ENCODE measurements around the gene GAL3ST3. TPM values are rescaled to one million over a fixed set of nuclear protein-coding genes. Genes with fewer than 3 reads are reported as not detected.
"Not testable (repeated sequence)": the region's sequence is repeated elsewhere in the genome, so short reads cannot be mapped to it uniquely, and the experiment has no call there.

The GAL3ST3 gene
- total RNA-seq = not detected

- no peak for DNase-seq (ENCODE audit: low spot score)
These were observed at the start of gene GAL3ST3 for GRCh38 chr11:66048547-66049323. Gene GAL3ST3, minus strand, starts transcription at chr11:66049161. Its CDS starts 3,746 bp downstream, at chr11:66045415.

GRCh38 chr11:66092125-66092524, 43.2 kb upstream of the GAL3ST3 start:
- not testable (repeated sequence) for DNase-seq (ENCODE audit: low spot score)

DNA sequence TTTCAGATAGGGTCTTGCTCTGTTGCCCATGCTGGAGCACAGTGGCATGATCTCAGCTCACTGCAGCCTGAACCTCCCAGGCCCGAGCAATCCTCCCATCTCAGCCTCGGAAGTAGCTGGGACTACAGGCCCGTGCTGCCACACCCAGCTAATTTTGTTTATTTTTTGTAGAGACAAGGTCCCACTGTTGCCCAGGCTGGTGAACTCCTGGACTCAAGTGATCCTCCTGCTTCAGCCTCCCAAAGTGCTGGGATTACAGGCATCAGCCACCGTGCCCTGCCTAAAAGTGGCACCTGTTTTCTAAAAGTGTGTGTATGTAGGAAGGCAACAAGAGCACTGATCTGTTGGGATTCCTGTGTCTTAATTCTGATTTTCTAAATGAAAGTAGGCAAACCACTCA, 41.3 kb upstream of the GAL3ST3 start:
- DNase-seq (ENCODE audit: low spot score) = no peak

GRCh38 chr11:66089067-66089466, 40.1 kb upstream of the GAL3ST3 start:
- no peak for DNase-seq (ENCODE audit: low spot score)

DNA sequence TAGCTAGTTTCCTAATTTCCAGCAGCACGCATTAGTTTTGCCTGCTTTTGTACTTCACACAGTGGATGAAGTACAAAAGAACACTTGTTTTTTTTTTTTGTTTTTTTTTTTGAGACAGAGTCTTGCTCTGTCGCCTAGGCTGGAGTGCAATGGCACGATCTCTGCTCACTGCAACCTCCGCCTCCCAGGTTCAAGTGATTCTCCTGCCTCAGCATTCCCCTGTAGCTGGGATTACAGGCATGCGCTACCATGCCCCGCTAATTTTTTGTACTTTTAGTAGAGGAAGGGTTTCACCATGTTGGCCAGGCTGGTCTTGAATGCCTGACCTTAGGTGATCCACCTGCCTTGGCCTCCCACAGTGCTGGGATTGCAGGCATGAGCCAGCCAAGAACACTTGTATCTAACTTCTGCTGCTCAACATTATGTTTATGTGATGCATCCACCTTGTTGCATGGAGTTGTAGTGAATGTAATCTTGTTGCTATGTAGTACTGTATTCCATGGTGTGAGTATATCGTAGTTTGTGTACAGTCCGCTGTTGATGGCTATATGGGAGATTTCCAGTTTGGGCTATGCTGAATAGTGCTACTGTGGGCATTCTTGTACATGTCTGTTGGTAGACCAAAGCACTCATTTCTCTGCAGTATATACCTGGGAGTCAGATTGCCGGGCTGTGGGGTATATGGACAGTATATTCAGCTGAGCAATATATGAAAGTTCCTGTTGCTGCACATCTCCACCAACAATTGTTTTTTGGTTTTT, 38.4 kb upstream of the GAL3ST3 start:
- no peak for DNase-seq (ENCODE audit: low spot score)

GRCh38 chr11:66084821-66085475, 36.0 kb upstream of the GAL3ST3 start:
- no peak for DNase-seq (ENCODE audit: low spot score)

GRCh38 chr11:66083767-66084166, 34.8 kb upstream of the GAL3ST3 start:
- DNase-seq (ENCODE audit: low spot score) = no peak

GRCh38 chr11:66082946-66083698, 34.2 kb upstream of the GAL3ST3 start:
- no peak for DNase-seq (ENCODE audit: low spot score)

DNA sequence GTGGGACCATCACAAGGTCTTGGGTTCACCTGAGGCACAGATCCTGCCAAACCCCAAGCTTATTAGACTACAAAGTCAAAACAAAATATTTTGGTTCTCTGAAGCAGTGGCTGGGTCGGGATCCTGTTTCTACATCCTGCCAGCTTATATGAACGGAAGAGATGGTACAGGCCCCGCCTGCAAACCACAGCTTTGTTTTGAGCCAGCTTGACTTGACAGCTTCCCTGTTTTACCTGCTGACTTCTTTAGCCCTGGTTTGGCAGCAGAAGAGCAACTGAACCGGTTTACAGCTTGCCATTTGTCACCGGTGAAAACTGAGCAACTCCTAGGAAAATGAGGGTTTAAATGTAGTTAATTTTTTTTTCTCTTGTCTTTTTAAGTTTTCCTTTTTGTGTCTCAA, 32.5 kb upstream of the GAL3ST3 start:
- peak; percentile 85 for DNase-seq (ENCODE audit: low spot score)

DNA sequence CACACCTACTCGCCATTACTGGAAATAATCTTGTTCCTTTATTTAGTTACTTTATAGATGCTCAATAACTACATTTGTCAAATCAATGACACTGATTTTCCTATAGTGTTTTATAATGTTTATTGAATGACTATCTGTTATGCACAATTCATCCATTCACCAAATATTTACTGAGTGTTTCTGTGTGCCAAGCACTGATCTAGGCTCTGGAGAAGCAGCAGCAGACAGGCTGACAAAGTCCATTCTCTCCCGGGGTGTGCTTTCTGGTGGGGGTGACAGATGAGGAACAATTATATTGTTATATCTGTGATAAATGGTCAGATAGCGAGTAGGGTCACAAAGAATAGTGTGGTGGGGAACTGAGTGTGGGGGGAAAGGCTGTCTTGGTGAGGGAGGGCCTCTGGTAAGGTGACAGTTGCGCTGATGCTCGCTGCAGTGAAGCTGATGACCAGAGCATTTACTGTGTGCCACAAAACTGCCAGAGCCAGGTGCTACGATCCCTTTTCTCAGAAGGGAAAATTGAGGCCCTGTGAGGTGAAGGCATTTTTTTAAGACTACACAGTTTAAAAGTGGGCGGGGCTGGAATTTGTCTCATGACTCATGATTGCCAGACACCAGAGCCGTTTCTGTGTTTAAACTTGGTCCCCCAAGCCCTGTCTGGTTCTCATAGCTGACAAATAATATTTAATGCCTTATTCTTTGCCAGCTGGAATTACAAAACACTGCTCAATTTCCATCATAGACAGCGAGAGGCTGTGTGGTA, 31.3 kb upstream of the GAL3ST3 start:
- peak; percentile 62 for DNase-seq (ENCODE audit: low spot score)

GRCh38 chr11:66078949-66079348, 30.0 kb upstream of the GAL3ST3 start:
- not testable (repeated sequence) for DNase-seq (ENCODE audit: low spot score)

- no peak for DNase-seq (ENCODE audit: low spot score)
These were observed 29.0 kb upstream of the GAL3ST3 start for GRCh38 chr11:66077927-66078326.

- no peak for DNase-seq (ENCODE audit: low spot score)
These were observed 27.6 kb upstream of the GAL3ST3 start for GRCh38 chr11:66076561-66076960.

GRCh38 chr11:66075273-66075672, 26.3 kb upstream of the GAL3ST3 start:
- no peak for DNase-seq (ENCODE audit: low spot score)

- DNase-seq (ENCODE audit: low spot score) = no peak
These were observed 24.7 kb upstream of the GAL3ST3 start for GRCh38 chr11:66073669-66074068.

DNA sequence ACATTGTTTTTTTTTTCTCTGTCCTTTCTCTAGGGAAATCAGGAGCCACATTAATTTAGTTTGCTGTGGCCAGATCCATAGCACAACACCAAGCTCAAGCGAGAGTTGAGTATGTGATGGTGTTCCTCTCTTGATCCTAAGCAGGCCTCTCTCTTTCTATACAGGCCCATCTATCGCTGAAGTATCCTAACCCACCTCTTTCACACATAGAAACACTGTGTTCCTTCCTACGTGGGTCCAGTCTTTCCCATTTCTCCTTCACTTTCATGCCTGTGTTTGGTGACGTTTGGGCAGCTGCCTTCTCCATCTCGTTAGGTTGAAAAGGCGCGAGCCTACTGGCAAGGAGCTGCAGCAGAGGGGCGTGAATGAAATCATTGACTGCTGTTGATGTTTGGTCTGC, 23.6 kb upstream of the GAL3ST3 start:
- no peak for DNase-seq (ENCODE audit: low spot score)

- DNase-seq (ENCODE audit: low spot score) = no peak
These were observed 23.1 kb upstream of the GAL3ST3 start for GRCh38 chr11:66072081-66072480.

DNA sequence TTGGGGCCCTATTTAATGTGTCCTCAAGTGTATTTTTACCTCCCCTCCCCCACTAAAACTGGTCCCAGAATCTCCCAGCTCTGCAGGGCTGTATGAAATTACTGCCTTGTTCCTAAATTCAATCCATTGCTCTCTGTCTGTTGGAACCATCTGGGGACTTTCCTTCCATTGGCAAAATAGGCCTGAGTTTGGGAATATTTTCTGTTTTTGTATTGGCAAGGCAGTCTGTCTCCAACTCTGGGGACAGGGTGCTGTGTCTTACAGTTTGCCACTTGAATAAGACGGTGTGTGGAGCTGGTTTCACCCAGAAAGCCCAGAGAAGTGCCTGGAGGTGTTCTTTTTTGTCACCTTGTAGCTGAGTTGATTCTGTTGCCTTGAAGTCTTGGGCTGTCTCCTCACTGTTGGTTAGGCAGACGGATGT, 22.4 kb upstream of the GAL3ST3 start:
- no peak for DNase-seq (ENCODE audit: low spot score)

DNA sequence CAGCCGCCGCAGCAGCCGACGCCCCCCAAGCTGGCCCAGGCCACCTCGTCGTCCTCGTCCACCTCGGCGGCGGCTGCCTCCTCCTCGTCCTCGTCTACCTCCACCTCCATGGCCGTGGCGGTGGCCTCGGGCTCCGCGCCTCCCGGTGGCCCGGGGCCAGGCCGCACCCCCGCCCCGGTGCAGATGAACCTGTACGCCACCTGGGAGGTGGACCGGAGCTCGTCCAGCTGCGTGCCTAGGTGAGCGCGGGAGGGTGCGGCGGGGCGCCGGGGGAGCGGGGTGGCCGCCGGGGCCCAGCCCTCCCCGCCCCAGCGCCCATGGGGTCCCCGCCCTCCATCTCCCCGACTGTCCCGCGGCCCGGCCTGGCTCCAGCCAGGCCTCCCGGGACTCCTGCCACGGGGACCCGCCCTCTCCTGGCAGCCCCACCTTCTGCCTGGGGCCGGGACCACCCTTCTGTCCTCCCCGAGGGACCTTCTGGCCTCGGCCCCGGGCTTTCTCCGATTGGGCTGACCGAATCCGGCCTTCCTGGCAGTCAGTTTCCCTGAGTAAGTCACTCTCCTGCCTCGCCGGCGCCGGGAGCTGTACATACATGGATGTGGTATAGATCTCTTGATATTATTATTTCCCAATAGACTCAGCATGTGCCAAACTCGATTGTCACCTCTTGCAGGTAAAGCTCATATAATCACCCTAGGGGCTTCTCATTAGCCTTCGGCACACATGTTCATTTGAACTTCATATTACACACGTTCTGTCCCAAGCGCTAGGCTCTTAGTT, 21.8 kb upstream of the GAL3ST3 start:
- DNase-seq (ENCODE audit: low spot score) = peak; percentile 71

Measured in ureter (tissue), 1 donor.